MM.1S (cell line): ENCODE results near the gene ADAM30.

Experiments
- EZH2 ChIP-seq: fragments of 300-600 bp; sonication (generic); optimal IDR thresholded peaks from 2 replicates; pipeline ENCODE3; 2017; ENCODE audit warnings: low read depth, mild to moderate bottlenecking, antibody characterized with exemption, low read length, mixed read lengths
- EZH2phosphoT487 ChIP-seq: fragments of 300-600 bp; sonication (generic); IDR thresholded peaks from 2 replicates; pipeline ENCODE4 v1.6.1; 2018; ENCODE audit warnings: antibody characterized with exemption, low read length
- TF ChIP-seq, protein P1 (sequence below): fragments of 300-600 bp; sonication (generic); IDR thresholded peaks from 2 replicates; pipeline ENCODE4 v1.5.1; 2016; ENCODE audit warnings: antibody characterized with exemption, low read length, mixed read lengths

DNA sequence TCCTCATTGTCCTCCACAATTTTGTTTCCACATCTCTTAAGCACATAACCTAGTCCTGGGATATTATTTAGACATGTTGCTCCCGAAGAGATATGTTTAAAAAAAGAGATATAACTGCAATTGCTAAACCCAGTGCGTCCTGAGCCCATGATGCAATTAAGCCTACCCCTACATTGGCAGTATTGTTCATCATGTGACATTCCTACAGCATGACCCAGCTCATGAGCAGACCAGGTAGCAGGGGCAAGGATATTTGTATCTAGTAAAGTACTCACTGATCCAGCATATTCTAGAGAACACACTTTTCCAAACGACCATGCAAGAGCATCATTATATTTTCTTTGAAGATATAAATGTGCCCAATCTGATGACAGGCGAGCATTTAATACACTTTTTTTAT lies 1.2 kb downstream of the ADAM30 start:
- TF ChIP-seq, protein P1, sequence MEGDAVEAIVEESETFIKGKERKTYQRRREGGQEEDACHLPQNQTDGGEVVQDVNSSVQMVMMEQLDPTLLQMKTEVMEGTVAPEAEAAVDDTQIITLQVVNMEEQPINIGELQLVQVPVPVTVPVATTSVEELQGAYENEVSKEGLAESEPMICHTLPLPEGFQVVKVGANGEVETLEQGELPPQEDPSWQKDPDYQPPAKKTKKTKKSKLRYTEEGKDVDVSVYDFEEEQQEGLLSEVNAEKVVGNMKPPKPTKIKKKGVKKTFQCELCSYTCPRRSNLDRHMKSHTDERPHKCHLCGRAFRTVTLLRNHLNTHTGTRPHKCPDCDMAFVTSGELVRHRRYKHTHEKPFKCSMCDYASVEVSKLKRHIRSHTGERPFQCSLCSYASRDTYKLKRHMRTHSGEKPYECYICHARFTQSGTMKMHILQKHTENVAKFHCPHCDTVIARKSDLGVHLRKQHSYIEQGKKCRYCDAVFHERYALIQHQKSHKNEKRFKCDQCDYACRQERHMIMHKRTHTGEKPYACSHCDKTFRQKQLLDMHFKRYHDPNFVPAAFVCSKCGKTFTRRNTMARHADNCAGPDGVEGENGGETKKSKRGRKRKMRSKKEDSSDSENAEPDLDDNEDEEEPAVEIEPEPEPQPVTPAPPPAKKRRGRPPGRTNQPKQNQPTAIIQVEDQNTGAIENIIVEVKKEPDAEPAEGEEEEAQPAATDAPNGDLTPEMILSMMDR, result no peak
- TF ChIP-seq EZH2phosphoT487, result no peak
- TF ChIP-seq EZH2, result no peak
